ENCODE measurements around the gene AMBP. TPM values are rescaled to one million over a fixed set of nuclear protein-coding genes. Genes with fewer than 3 reads are reported as not detected.

The AMBP gene
- polyA plus RNA-seq, 1 donor = 3.6 TPM

DNA sequence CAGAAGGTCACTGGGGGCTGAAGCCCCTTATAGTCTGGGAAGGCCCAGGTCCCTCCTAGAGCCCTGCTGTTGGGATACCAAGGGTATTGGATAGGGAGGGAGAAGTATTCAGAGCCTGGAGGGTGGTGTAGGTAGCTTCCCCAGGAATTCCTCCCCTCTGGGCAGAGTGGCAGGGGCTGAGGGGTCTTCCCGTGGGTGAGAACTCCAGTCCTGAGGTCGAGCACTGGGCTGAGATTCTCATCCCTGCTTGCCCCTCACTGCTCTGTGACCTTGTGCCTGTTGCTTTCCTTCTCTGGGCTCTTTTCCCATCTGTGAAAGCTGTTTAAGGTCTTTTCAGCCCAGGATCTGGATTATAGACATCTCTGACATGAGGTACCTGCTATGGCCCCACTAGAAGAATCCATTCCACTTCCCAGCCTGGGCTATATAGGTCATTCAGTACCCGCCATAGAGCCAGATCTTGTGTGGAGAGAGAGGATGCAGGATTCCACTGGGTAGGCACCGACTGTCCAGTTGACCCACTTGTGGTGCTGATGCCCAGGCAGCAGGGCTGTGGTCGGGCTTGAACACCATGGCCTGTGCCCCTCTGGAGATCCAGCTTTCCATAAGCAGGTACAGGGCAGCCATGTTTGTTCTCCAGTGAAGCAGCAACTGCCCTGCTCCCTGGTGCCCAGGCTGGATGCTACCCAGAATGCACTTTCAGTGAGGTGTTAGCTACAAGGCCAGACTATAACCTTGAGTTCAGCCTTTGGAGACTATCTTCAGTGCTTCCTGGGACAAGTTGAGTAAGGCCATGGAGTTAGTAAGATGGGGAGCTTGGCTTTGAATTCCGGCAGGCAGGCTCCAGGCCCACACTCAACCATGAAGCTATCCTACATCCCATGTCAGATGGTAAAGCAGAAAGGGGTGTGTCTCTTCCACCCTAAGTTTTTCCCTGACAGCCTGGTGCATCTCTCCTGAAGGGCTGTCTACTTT, 60.1 kb downstream of the AMBP start:
- Histone ChIP-seq H3K36me3 (ENCODE audit: control insufficient read depth, insufficient read depth, low read length) (peaks cover 26% of the 10 kb centered on the region), H3K4me3 (ENCODE audit: low read length) (no peak overlapping the region), H3K9me3 (ENCODE audit: control insufficient read depth, low read depth, low read length) (peaks cover 5% of the 10 kb centered on the region), H3K27ac (ENCODE audit: low read length) (no peak overlapping the region), H3K27me3 (ENCODE audit: control insufficient read depth, insufficient read depth, low read length) (no peaks in the 10 kb centered on the region), H3K4me1 (ENCODE audit: control insufficient read depth, insufficient read depth, low read length) (no peaks in the 10 kb centered on the region)
- WGBS (ENCODE audit: insufficient coverage, low lambda C conversion rate) = no CpG with 5 or more reads among the region's 6 CpGs
- no peak for DNase-seq

DNA sequence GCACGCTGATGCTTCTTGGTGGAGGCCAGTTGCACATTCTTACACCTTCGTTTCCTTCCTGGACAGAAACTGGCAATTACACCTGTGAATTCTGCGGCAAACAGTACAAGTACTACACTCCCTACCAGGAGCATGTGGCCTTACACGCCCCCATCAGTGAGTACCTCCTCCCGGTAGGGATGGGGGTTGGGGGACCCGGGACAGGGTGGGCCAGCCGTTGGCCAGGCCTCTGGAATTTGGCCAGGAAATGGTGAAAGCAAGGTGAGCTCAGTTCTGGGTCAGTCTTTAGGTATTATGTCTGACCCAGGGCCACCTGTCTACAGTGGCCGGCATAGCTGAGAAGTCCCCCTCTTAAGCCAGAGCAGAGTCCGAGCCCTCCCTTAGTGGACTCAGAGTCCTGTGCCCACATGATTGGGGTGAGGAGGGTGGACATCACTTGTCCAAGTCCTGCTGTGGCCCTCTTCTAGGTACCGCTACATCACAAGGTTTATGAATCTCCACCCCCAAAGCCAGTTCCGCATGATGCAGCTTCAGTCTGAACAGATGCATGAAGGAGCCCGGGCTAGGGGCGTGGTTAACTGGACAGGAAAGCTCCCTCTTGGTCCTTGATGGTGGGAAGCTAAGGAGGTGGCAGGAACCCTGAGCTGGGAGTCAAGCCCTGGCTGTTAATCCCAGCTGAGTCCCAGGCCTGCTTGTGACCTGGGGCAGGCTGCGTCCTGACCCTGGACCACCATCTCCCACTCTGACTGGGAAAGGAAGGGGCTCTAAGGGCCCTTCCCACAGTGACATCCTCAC, 61.3 kb downstream of the AMBP start:
- H3K4me1 ChIP-seq (ENCODE audit: control insufficient read depth, insufficient read depth, low read length) = no peaks in the 10 kb centered on the region
- H3K27me3 ChIP-seq (ENCODE audit: control insufficient read depth, insufficient read depth, low read length) = no peaks in the 10 kb centered on the region
- H3K36me3 ChIP-seq (ENCODE audit: control insufficient read depth, insufficient read depth, low read length) = peaks cover 32% of the 10 kb centered on the region
- no peak overlapping the region for H3K4me3 ChIP-seq (ENCODE audit: low read length)
- DNase-seq = no peak
- no peak overlapping the region for H3K27ac ChIP-seq (ENCODE audit: low read length)
- no CpG with 5 or more reads among the region's 14 CpGs for WGBS (ENCODE audit: insufficient coverage, low lambda C conversion rate)
- no peaks in the 10 kb centered on the region for H3K9me3 ChIP-seq (ENCODE audit: control insufficient read depth, low read depth, low read length)

- no CpG with 5 or more reads among the region's 6 CpGs for WGBS (ENCODE audit: insufficient coverage, low lambda C conversion rate)
- no peaks in the 10 kb centered on the region for H3K27me3 ChIP-seq (ENCODE audit: control insufficient read depth, insufficient read depth, low read length)
- no peak overlapping the region for H3K4me3 ChIP-seq (ENCODE audit: low read length)
- no peaks in the 10 kb centered on the region for H3K9me3 ChIP-seq (ENCODE audit: control insufficient read depth, low read depth, low read length)
- H3K27ac ChIP-seq (ENCODE audit: low read length) = no peak overlapping the region
- peaks cover 35% of the 10 kb centered on the region for H3K36me3 ChIP-seq (ENCODE audit: control insufficient read depth, insufficient read depth, low read length)
- DNase-seq = no peak
- H3K4me1 ChIP-seq (ENCODE audit: control insufficient read depth, insufficient read depth, low read length) = no peaks in the 10 kb centered on the region
Observed at GRCh38 chr9:114016101-114016500, 62.0 kb downstream of the AMBP start.

DNA sequence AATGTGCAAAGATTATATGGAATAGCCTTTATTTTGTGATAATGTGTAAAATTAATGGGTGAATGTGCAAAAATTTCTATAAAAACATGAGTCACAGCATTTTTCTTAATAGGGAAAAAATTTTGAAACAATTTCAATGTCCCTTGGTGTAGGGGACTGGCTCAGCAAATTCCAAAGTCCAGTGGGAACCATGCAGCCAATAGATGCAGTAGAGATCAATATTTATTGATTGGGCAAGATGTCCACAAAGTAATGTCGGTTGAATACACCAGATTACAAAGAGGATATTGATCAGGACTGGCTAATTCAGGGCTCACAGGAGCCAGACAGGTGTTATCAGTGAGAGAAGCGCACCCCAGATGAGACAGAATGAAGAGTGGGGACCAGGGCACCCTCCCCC, 62.5 kb downstream of the AMBP start:
- DNase-seq = no peak
- no peak overlapping the region for H3K4me3 ChIP-seq (ENCODE audit: low read length)
- no peaks in the 10 kb centered on the region for H3K9me3 ChIP-seq (ENCODE audit: control insufficient read depth, low read depth, low read length)
- no CpG with 5 or more reads among the region's 2 CpGs for WGBS (ENCODE audit: insufficient coverage, low lambda C conversion rate)
- H3K4me1 ChIP-seq (ENCODE audit: control insufficient read depth, insufficient read depth, low read length) = no peaks in the 10 kb centered on the region
- H3K27ac ChIP-seq (ENCODE audit: low read length) = no peak overlapping the region
- no peaks in the 10 kb centered on the region for H3K27me3 ChIP-seq (ENCODE audit: control insufficient read depth, insufficient read depth, low read length)
- peaks cover 39% of the 10 kb centered on the region for H3K36me3 ChIP-seq (ENCODE audit: control insufficient read depth, insufficient read depth, low read length)

DNA sequence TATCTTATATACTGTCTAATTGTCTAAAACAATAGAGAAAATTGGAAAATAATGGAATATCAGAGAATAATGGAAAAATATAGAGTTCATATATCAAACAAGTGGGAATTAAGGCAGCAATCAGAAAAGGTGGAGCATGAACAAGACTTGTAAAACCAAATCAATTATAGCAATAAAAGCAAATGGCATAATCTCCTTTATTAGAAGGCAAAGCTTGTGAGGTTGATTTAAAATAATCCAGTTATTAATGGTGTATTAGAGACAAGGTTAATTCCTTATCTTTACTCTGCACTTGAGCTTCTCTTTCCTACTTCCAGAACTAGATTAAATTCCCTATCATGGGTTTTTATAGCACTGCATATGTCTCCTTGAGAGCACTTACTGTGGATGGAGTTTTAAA, 64.1 kb downstream of the AMBP start:
- Histone ChIP-seq H3K4me1 (ENCODE audit: control insufficient read depth, insufficient read depth, low read length) (no peaks in the 10 kb centered on the region), H3K9me3 (ENCODE audit: control insufficient read depth, low read depth, low read length) (no peaks in the 10 kb centered on the region), H3K27ac (ENCODE audit: low read length) (no peak overlapping the region), H3K36me3 (ENCODE audit: control insufficient read depth, insufficient read depth, low read length) (peaks cover 37% of the 10 kb centered on the region), H3K27me3 (ENCODE audit: control insufficient read depth, insufficient read depth, low read length) (no peaks in the 10 kb centered on the region), H3K4me3 (ENCODE audit: low read length) (no peak overlapping the region)
- no peak for DNase-seq

- H3K4me1 ChIP-seq (ENCODE audit: control insufficient read depth, insufficient read depth, low read length) = no peaks in the 10 kb centered on the region
- DNase-seq = no peak
- no peak overlapping the region for H3K4me3 ChIP-seq (ENCODE audit: low read length)
- no peaks in the 10 kb centered on the region for H3K27me3 ChIP-seq (ENCODE audit: control insufficient read depth, insufficient read depth, low read length)
- WGBS (ENCODE audit: insufficient coverage, low lambda C conversion rate) = no CpG with 5 or more reads among the region's 2 CpGs
- H3K9me3 ChIP-seq (ENCODE audit: control insufficient read depth, low read depth, low read length) = no peaks in the 10 kb centered on the region
- peaks cover 33% of the 10 kb centered on the region for H3K36me3 ChIP-seq (ENCODE audit: control insufficient read depth, insufficient read depth, low read length)
- H3K27ac ChIP-seq (ENCODE audit: low read length) = no peak overlapping the region
Observed at GRCh38 chr9:114012126-114012525, 66.0 kb downstream of the AMBP start.

DNA sequence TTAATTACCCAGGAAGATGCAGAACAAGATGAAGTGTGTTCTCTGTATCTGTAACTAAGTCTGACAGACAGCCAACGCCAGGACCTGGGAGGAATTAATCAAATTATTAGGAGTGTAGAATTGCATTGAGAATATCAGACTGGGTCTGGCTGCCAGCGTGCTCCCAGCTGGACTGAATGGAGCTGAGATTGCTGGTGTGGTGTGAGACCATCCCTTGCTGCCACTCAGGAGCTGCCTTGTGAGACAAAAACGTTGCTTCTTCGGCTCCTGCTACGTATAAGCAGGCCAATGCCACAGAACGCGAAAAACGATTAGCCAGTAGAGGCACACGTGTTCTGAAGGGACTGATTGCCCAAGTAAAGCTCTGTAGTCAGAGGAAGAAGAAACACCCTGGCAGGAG, 66.8 kb downstream of the AMBP start:
- no peaks in the 10 kb centered on the region for H3K4me1 ChIP-seq (ENCODE audit: control insufficient read depth, insufficient read depth, low read length)
- DNase-seq = no peak
- no peaks in the 10 kb centered on the region for H3K9me3 ChIP-seq (ENCODE audit: control insufficient read depth, low read depth, low read length)
- H3K27ac ChIP-seq (ENCODE audit: low read length) = no peak overlapping the region
- no peaks in the 10 kb centered on the region for H3K27me3 ChIP-seq (ENCODE audit: control insufficient read depth, insufficient read depth, low read length)
- peaks cover 29% of the 10 kb centered on the region for H3K36me3 ChIP-seq (ENCODE audit: control insufficient read depth, insufficient read depth, low read length)
- no CpG with 5 or more reads among the region's 9 CpGs for WGBS (ENCODE audit: insufficient coverage, low lambda C conversion rate)
- no peak overlapping the region for H3K4me3 ChIP-seq (ENCODE audit: low read length)

Other genes with a start within 250 kb of the AMBP start
- gene ZNF618, start 202.0 kb downstream of the AMBP start, polyA plus RNA-seq = 8.1 TPM
- gene KIF12, start 21.0 kb upstream of the AMBP start, polyA plus RNA-seq = 136 TPM
- gene COL27A1, start 77.2 kb upstream of the AMBP start, polyA plus RNA-seq = 117 TPM
- gene ORM1, start 244.8 kb upstream of the AMBP start, polyA plus RNA-seq = 0.09 TPM

Measured in large intestine (tissue), 3 donors.